Hematopoietic multipotent progenitor cell treated with erythropoietin and hydrocortisone succinate and interleukin-3 and kit ligand, for 6 days (in vitro differentiated cells): Measurements from ENCODE around the gene SLC43A1.

Experiments used
- DNase-seq: peaks from one replicate; pipeline ENCODE4 v3.0.0-alpha.2; 2015

SLC43A1 gene

GRCh38 chr11:57527056-57527631 is 11.6 kb upstream of the SLC43A1 start:
- peak; percentile 87 for DNase-seq

DNA sequence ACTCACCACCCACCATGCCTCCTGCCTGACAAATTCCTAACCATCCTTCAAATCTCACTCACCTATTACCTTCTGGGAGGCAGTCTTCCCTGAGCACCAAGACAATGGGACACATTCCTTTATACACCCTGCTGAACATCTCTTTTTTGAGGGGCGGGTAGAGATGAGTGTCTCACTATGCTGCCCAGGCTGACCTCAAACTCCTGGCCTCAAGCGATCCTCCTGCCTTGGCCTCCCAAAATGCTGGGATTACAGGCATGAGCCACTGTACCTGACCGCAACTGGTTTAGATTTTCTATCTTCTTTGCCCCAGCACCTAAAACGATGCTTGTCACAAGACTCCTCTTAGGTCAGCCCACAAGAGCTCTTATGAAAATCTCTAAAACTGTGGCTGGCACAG is 7.9 kb upstream of the SLC43A1 start:
- DNase-seq, result no peak

DNA sequence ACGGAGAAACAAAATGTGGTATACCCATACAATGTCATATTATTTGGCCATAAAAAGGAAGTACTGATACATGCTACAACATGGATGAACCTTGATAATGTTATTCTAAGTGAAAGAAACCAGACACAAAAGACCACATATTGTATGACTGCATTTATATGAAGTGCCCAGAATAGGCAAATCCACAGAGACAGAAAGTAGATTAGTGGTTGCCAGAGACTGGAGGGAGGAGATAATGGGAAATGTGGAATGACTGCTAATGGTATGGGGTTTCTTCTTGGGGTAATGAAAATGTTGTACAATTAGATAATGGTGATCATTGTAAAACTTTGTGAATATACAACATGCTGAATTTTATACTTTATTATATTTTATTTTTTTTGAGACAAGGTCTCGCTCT is 5.6 kb upstream of the SLC43A1 start:
- peak; percentile 48 for DNase-seq

DNA sequence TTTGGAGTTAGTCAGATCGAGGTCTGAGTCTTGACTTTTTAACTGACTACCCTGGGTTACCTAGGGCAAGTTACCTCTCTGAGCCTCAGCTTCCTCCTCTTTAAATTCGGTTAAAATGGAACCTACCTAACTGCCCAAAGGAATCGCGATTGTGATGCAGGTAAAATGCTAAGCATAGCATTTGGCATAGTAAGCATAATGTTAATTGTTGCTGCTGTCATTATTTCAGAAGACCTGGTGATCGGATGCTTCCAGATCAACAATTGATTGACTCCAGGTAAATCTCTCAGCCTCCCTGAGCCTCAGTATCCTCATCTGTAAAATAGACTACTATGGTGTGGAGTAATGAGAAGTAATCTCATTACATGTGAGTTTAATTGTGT is 550 bp upstream of the SLC43A1 start:
- DNase-seq, result no peak

- DNase-seq, result peak; percentile 63
Measured at GRCh38 chr11:57514538-57515331, 767 bp downstream of the SLC43A1 start.

GRCh38 chr11:57513911-57514537 is 1.5 kb downstream of the SLC43A1 start:
- DNase-seq, result peak; percentile 70

DNA sequence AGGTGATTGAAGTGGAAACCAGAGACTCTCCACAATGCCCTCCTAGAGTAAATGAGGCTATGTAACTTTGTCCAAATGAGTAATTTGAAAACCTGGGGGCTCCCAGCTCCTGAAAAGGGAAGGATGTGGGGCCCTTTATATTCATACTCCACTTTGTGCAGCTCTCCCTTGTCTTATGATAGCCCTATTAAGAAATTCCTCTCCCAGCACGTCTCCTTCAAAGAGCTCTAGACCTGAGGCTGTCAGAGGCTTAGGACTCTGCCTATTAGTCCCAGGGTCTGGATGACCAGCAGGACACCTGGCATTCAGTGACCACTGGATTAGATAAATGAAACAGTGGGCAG is 2.1 kb downstream of the SLC43A1 start:
- peak; percentile 47 for DNase-seq

DNA sequence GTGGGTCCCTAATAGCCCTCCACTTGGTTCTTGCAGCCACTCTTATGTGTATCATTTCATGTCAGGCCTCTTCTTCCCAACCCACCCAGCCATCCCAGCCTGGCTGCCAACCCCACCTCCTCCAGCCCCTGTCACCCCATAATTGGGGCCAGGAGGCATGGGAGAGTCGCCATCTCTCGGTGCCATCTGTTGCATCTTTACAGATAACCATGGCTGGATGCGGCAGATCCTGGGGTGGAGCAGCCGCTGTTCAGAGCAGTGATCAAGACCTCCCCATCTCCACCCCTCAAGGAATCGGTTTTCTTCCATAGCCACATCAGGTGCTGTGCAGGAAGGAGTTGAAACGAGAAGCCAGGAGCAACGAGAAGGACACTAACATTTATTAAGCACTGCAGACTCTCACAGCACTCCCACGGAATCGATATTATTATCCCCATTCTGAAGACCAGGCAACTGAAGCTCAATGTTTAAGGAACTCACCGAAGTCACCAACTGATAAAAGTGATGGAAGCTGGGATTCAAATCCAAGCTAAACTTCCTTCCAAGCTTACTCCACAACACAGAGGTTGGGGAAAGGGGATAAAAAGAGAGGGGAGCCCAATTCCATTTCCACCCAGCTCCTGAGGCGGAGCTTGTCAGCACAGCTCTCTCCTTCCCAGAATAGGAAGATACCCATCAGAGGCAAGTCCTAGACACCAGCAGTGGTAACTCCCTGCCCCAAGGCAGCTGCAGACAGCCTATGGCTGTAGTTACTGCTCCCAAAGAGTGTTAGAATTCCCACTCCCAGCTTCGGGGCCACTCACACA is 2.7 kb downstream of the SLC43A1 start:
- peak; percentile 88 for DNase-seq

- no peak for DNase-seq
Measured at GRCh38 chr11:57511741-57512430, 3.6 kb downstream of the SLC43A1 start.

- no peak for DNase-seq
Measured at GRCh38 chr11:57508341-57509170, 6.9 kb downstream of the SLC43A1 start.

- DNase-seq, result no peak
Measured at GRCh38 chr11:57506522-57506921, 9.0 kb downstream of the SLC43A1 start.

DNA sequence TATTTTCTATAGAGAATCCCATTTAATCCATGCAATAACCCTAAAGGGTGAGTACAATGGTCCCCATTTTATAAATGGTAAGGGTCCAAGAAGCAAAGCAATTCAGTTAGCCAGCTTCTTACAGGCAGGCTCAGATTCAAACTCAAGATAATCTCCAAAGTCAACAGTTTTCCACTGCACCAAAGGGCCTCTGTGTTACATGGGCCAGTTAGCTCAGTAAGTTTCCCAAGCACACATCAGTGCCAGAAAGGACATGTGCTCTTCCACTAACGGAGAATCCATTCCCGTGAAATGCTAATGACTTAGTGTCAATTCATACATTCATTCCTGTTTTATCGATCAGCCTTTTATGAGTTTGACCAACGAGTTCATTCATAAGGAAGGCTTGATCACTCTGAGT is 11.0 kb downstream of the SLC43A1 start:
- no peak for DNase-seq

DNA sequence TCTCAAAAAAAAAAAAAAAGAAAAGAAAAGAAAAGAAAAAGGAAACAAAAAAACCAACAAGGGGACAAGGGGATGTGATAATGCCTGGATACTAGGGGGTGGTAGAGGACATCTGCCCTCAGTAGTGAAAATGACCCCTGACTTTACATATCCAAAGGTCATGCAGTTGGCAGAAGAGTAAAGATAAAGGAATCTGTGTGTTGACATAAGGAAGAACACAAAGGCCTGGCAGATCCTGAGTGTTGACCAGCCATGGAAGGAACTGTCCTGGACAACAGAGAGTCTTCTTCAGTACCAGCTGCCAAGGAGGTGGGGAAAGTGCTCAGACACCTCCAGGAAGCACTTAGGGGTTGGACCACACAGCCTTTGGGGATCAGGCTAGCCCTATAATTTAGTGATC is 12.6 kb downstream of the SLC43A1 start:
- no peak for DNase-seq

- DNase-seq, result no peak
Measured at GRCh38 chr11:57502376-57502775, 13.1 kb downstream of the SLC43A1 start.

GRCh38 chr11:57501953-57502352 is 13.5 kb downstream of the SLC43A1 start:
- DNase-seq, result no peak

- DNase-seq, result no peak
Measured at GRCh38 chr11:57500926-57501325, 14.6 kb downstream of the SLC43A1 start.

DNA sequence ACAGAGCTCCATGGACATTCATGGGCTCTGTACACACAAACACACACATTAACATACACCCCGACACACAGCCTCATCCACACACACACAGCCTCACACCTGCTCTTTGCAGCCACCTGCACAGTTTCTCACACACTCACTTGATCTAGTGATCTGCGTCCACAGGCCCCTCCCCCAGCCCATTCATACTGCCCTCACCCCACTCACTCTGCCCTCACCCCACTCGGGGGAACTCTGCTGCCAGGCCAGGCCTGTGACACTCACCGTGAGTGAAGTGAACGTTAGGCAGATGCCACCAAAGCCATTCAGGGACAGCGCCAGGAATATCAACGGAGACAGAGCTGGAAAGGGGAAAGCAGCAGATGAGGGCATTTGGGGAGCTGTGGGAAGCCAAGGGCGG is 15.0 kb downstream of the SLC43A1 start:
- DNase-seq, result no peak

DNA sequence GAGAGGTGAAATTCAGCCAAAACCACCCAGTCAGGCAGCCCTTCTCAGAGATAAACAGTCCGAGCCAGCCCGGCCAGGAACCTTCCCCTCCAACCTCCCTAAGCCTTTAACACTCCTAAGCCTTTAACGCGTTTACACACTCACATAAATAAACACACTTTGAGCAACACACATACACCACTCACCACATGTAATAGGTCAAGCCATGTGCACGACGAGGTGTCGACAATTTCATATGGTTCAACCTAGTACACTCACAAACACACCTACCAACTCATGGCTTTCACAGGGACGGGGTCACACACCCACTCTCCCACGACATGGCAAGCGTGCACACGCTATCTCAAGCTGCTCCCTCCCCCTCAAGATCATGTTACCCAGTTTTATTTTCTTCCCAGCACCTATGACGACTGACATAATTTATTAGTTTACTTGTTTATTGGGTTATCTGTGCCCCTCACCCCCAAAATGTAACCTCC is 15.5 kb downstream of the SLC43A1 start:
- DNase-seq, result no peak

DNA sequence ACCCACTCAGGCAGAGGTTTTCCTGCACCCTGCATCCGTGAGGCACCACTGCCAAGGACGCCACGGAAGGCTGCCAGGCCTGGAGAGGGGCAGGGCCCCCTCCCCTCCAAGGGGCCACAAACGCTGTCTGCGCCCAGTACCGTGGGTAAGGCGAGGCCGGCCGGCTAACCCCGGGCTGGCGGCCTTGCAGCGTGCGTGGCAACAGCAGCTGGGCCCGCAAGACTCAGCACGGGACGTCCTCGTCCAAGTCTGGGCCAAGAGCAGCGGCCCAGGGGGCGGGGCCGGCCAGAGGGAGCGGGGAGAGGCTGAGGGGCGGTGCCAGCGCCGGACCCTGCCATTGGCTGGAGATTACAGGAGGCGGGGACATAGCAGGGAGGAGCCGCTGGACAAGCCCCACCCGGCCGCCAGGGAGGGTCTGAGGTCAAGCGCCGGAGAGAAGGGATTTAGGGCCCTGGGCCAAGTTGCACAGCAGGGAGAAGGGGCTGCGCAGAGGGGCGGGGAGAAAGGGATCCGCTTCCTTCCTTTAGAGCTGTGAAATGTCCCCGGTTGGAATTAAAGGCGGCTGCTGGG is 16.0 kb downstream of the SLC43A1 start:
- peak; percentile 94 for DNase-seq

DNA sequence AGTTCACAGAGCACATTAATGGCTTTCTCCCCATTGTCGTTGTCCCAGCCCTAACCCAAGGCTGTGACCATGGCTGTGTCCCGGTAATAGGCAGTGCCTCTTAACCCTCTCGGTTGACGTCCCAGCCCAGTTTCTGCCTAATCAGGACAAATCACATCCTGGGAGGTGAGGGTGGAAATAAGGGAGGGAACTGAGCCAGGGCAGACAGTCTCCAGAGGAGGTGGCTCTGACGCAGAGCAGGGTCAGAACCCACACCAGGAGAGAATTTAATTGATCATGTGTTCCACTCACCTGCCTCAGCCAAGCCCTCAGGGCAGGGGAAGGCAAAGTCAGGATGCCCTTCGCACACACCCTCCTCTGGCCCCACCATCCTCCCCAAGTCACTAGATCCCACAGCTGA is 17.0 kb downstream of the SLC43A1 start:
- DNase-seq, result no peak
